Loucy (cell line): ENCODE results near the gene THADA.
"Not testable (repeated sequence)": the region's sequence is repeated elsewhere in the genome, so short reads cannot be mapped to it uniquely, and the experiment has no call there.

ENCODE experiments used
- H2AFZ ChIP-seq: fragments of 200-600 bp; sonication (generic); 2 replicates; pipeline ENCODE4 v1.6.0; 2016; ENCODE audit warnings: antibody characterized with exemption, mild to moderate bottlenecking, low read length, moderate library complexity
- H3F3A ChIP-seq: fragments of 200-600 bp; 2 replicates; pipeline ENCODE4 v1.6.0; 2016; ENCODE audit warnings: antibody characterized with exemption, low read depth, mild to moderate bottlenecking
- H3K27me3 ChIP-seq: fragments of 200-600 bp; sonication (generic); 2 replicates; pipeline ENCODE4 v1.6.1; 2014; ENCODE audit warnings: low read length, mild to moderate bottlenecking; ENCODE audit not compliant: insufficient read depth, poor library complexity, severe bottlenecking
- H3K36me3 ChIP-seq: fragments of 200-600 bp; sonication (generic); 2 replicates; pipeline ENCODE4 v1.6.1; 2016; ENCODE audit warnings: low read length; ENCODE audit not compliant: insufficient read depth
- H3K4me1 ChIP-seq: fragments of 200-600 bp; sonication (generic); 2 replicates; pipeline ENCODE4 v1.5.1; 2014; ENCODE audit warnings: low read length, mild to moderate bottlenecking; ENCODE audit not compliant: insufficient read depth, poor library complexity, severe bottlenecking
- H3K4me2 ChIP-seq: fragments of 200-600 bp; sonication (generic); 2 replicates; pipeline ENCODE4 v1.6.0; 2014; ENCODE audit warnings: antibody characterized with exemption, low read length, low read depth, mild to moderate bottlenecking; ENCODE audit not compliant: poor library complexity, severe bottlenecking
- H3K4me3 ChIP-seq: fragments of 200-600 bp; sonication (generic); 2 replicates; pipeline ENCODE4 v1.5.1; 2014; ENCODE audit warnings: low read length, mild to moderate bottlenecking, mixed read lengths; ENCODE audit not compliant: poor library complexity, severe bottlenecking
- H3K79me2 ChIP-seq: fragments of 200-600 bp; sonication (generic); 2 replicates; pipeline ENCODE4 v1.6.1; 2014; ENCODE audit warnings: low read length; ENCODE audit not compliant: insufficient read depth
- H3K9ac ChIP-seq: fragments of 200-600 bp; sonication (generic); 2 replicates; pipeline ENCODE4 v1.6.0; 2014; ENCODE audit warnings: mild to moderate bottlenecking, low read depth, low read length, moderate library complexity; ENCODE audit not compliant: poor library complexity, severe bottlenecking
- H3K9me2 ChIP-seq: fragments of 200-600 bp; sonication (generic); replicated peaks from 2 replicates; pipeline ENCODE4 v1.6.1; 2016; ENCODE audit warnings: low read depth, low read length, mixed read lengths
- H3K9me3 ChIP-seq: fragments of 200-600 bp; sonication (generic); 2 replicates; pipeline ENCODE4 v1.6.1; 2014; ENCODE audit warnings: mild to moderate bottlenecking, antibody characterized with exemption, low read length, low read depth; ENCODE audit not compliant: insufficient read depth
- H4K20me1 ChIP-seq: fragments of 200-600 bp; sonication (generic); 2 replicates; pipeline ENCODE4 v1.6.0; 2014; ENCODE audit warnings: antibody characterized with exemption, low read length, mild to moderate bottlenecking; ENCODE audit not compliant: insufficient read depth, poor library complexity, severe bottlenecking
- CTCF ChIP-seq: fragments of 200-600 bp; sonication (generic); conservative IDR thresholded peaks from 2 replicates; pipeline ENCODE4 v1.5.1; 2014; ENCODE audit warnings: mild to moderate bottlenecking, antibody characterized with exemption, low read length
- EZH2phosphoT487 ChIP-seq: fragments of 200-600 bp; IDR thresholded peaks from 2 replicates; pipeline ENCODE4 v1.6.1; 2018; ENCODE audit warnings: antibody characterized with exemption, mild to moderate bottlenecking, moderate library complexity, borderline replicate concordance

Gene THADA

GRCh38 chr2:43448011-43448821 is 147.6 kb downstream of the THADA start:
- no peaks in the 10 kb centered on the region; the same call in 1 of the 2 replicates for H3K36me3 ChIP-seq
- peaks cover 24% of the 10 kb centered on the region for H3K4me1 ChIP-seq
- no peaks in the 10 kb centered on the region for H3K79me2 ChIP-seq
- no peak overlapping the region for H3K4me3 ChIP-seq
- no peak overlapping the region for H3K4me2 ChIP-seq
- H3K27me3 ChIP-seq: no peaks in the 10 kb centered on the region
- H3K9me2 ChIP-seq: no peaks in the 10 kb centered on the region
- H2AFZ ChIP-seq: no peak overlapping the region
- no peaks in the 10 kb centered on the region for H4K20me1 ChIP-seq
- no peaks in the 10 kb centered on the region for H3F3A ChIP-seq
- no peaks in the 10 kb centered on the region for H3K9me3 ChIP-seq
- H3K9ac ChIP-seq: no peak overlapping the region
- no peak for TF ChIP-seq CTCF
- no peak for TF ChIP-seq EZH2phosphoT487

DNA sequence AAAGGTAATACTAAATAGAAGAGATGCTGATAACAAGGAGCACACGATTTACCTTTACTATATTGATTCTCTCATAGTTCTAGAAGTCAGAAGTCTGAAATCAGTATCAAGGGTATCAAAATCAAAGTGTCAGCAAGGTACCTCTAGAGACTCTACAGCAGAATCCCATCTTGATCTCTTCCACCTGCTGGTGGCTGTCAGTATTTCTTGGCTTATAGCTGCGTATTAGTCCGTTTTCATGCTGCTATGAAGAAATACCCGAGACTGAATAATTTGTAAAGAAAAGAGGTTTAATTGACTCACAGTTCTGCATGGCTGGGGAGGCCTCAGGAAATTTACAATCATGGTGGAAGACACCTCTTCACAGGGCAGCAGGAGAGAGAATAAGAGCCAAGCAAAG is 149.1 kb downstream of the THADA start:
- not testable (repeated sequence) for H2AFZ ChIP-seq, H3K4me3 ChIP-seq, H3K9me2 ChIP-seq, H3K27me3 ChIP-seq, H3K9me3 ChIP-seq, H3K36me3 ChIP-seq, H3K79me2 ChIP-seq, H3K4me2 ChIP-seq, H3K9ac ChIP-seq, H4K20me1 ChIP-seq, H3F3A ChIP-seq
- peak; percentile 28 for TF ChIP-seq CTCF
- H3K4me1 ChIP-seq: peaks cover 17% of the 10 kb centered on the region

DNA sequence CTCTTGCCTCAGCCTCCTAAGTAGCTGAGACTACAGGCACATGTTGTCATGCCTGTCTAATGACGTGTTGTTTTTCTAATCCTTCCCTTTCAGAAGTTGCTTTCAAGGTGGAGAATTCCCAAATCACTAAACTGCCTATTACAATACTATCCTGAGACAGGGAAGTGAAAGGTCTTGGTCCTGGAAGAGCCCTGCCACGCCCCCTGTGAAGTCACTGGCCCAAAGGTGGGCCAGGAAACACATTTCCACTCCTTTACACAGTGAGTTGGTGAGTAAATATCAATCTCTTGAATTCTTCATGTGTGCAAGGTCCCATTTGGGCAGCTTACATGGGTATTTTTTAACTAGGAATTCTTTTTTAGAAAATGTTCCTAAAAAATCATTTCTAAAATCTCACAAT is 150.1 kb downstream of the THADA start:
- TF ChIP-seq CTCF (no peak), EZH2phosphoT487 (no peak)
- H3F3A ChIP-seq: no peaks in the 10 kb centered on the region
- H3K4me2 ChIP-seq: no peak overlapping the region
- H2AFZ ChIP-seq: no peak overlapping the region
- no peaks in the 10 kb centered on the region for H3K27me3 ChIP-seq
- H3K9me2 ChIP-seq: no peaks in the 10 kb centered on the region
- H3K36me3 ChIP-seq: no peaks in the 10 kb centered on the region; the same call in 1 of the 2 replicates
- H3K79me2 ChIP-seq: no peaks in the 10 kb centered on the region
- no peaks in the 10 kb centered on the region for H3K9me3 ChIP-seq
- no peak overlapping the region for H3K4me3 ChIP-seq
- H3K4me1 ChIP-seq: peaks cover 17% of the 10 kb centered on the region
- H4K20me1 ChIP-seq: no peaks in the 10 kb centered on the region
- no peak overlapping the region for H3K9ac ChIP-seq
